WTC11 (cell line): ENCODE measurements around the gene BARX2. TPM values are rescaled to one million over a fixed set of nuclear protein-coding genes. Genes with fewer than 3 reads are reported as not detected.

Experiments
- ATAC-seq: fragments of 200-7000 bp; cut with Tn5 transposase; 2 replicates; pipeline ENCODE4 v1.10.0; 2021; ENCODE audit warnings: mild to moderate bottlenecking, moderate library complexity
- CTCF ChIA-PET: fragments of 300-600 bp; sonication (Branson Sonifier 250); formaldehyde crosslinking; loops from one replicate; lab custom pipeline; 2021; ENCODE audit warnings: antibody characterized with exemption; lab: Charles Lee
- POLR2A ChIA-PET: fragments of 350-600 bp; sonication (Branson Sonifier 250); formaldehyde crosslinking; loops from one replicate; lab custom pipeline; 2021; ENCODE audit warnings: antibody characterized with exemption; lab: Charles Lee
- DNase-seq: peaks from one replicate; pipeline ENCODE4 v3.0.0; 2021; ENCODE audit warnings: low spot score
- H3K27ac Mint-ChIP-seq: 2 replicates; pipeline ENCODE4 v1.8.0; 2021; ENCODE audit warnings: mixed read lengths
- H3K27me3 Mint-ChIP-seq: 2 replicates; pipeline ENCODE4 v1.8.0; 2021; ENCODE audit warnings: low read depth, mild to moderate bottlenecking, moderate library complexity, mixed read lengths
- H3K36me3 Mint-ChIP-seq: 2 replicates; pipeline ENCODE4 v1.8.0; 2021; ENCODE audit warnings: mixed read lengths
- H3K4me1 Mint-ChIP-seq: 2 replicates; pipeline ENCODE4 v1.8.0; 2022; ENCODE audit warnings: mixed read lengths
- H3K4me3 Mint-ChIP-seq: 2 replicates; pipeline ENCODE4 v1.8.0; 2021; ENCODE audit warnings: mild to moderate bottlenecking, moderate library complexity, mixed read lengths
- H3K9me3 Mint-ChIP-seq: 2 replicates; pipeline ENCODE4 v1.8.0; 2021; ENCODE audit warnings: mixed read lengths
- AFF4 ChIP-seq: sonication (generic); formaldehyde crosslinking; IDR thresholded peaks from 2 replicates; pipeline ENCODE4 v1.8.1; 2023; ENCODE audit warnings: mild to moderate bottlenecking, missing genetic modification reagents, borderline replicate concordance
- ARID4B ChIP-seq: sonication (generic); formaldehyde crosslinking; IDR thresholded peaks from 2 replicates; pipeline ENCODE4 v1.8.0; 2023; ENCODE audit warnings: missing genetic modification reagents, mild to moderate bottlenecking, borderline replicate concordance
- ATF6 ChIP-seq: sonication (generic); formaldehyde crosslinking; IDR thresholded peaks from 2 replicates; pipeline ENCODE4 v1.8.1; 2023; ENCODE audit warnings: mild to moderate bottlenecking, missing genetic modification reagents
- CREM ChIP-seq: sonication (generic); formaldehyde crosslinking; IDR thresholded peaks from 2 replicates; pipeline ENCODE4 v1.8.1; 2022; ENCODE audit warnings: mild to moderate bottlenecking, missing genetic modification reagents, moderate library complexity
- ELF4 ChIP-seq: sonication (generic); formaldehyde crosslinking; IDR thresholded peaks from 2 replicates; pipeline ENCODE4 v1.8.1; 2022; ENCODE audit warnings: low read depth, mild to moderate bottlenecking, moderate library complexity, missing genetic modification reagents
- MLX ChIP-seq: sonication (generic); formaldehyde crosslinking; IDR thresholded peaks from 2 replicates; pipeline ENCODE4 v1.8.1; 2023; ENCODE audit warnings: mild to moderate bottlenecking, missing genetic modification reagents, moderate library complexity
- NFYB ChIP-seq: sonication (generic); formaldehyde crosslinking; conservative IDR thresholded peaks from 2 replicates; pipeline ENCODE4 v1.8.0; 2022; ENCODE audit warnings: low read depth, missing genetic modification reagents
- TEAD1 ChIP-seq: sonication (generic); formaldehyde crosslinking; IDR thresholded peaks from 2 replicates; pipeline ENCODE4 v1.8.0; 2022; ENCODE audit warnings: mild to moderate bottlenecking, missing genetic modification reagents
- TEAD4 ChIP-seq: sonication (generic); formaldehyde crosslinking; IDR thresholded peaks from 2 replicates; pipeline ENCODE4 v1.8.0; 2022; ENCODE audit warnings: mild to moderate bottlenecking, missing genetic modification reagents
- ZNF232 ChIP-seq: sonication (generic); formaldehyde crosslinking; IDR thresholded peaks from 2 replicates; pipeline ENCODE4 v1.8.0; 2022; ENCODE audit warnings: mild to moderate bottlenecking, missing genetic modification reagents
- ZNF263 ChIP-seq: sonication (generic); formaldehyde crosslinking; IDR thresholded peaks from 2 replicates; pipeline ENCODE4 v1.8.1; 2022; ENCODE audit warnings: low read depth, mild to moderate bottlenecking, moderate library complexity, missing genetic modification reagents
- ZNF317 ChIP-seq: sonication (generic); formaldehyde crosslinking; IDR thresholded peaks from 2 replicates; pipeline ENCODE4 v1.8.1; 2023; ENCODE audit warnings: low read depth, mild to moderate bottlenecking, moderate library complexity, missing genetic modification reagents, borderline replicate concordance
- ZNF425 ChIP-seq: fragments of 250-450 bp; sonication (Bioruptor Pico); conservative IDR thresholded peaks from 2 replicates; pipeline ENCODE4 v1.9.0; 2021; ENCODE audit warnings: mild to moderate bottlenecking
- total RNA-seq: library from RNA; stranded (reverse); gene quantifications from 3 replicates; pipeline ENCODE4 v1.2.3, GENCODE V29; 2021
- TF ChIP-seq, protein P1 (sequence below): sonication (generic); formaldehyde crosslinking; IDR thresholded peaks from 2 replicates; pipeline ENCODE4 v1.8.0; 2022; ENCODE audit warnings: mild to moderate bottlenecking, missing genetic modification reagents
- TF ChIP-seq, protein P2 (sequence below): sonication (generic); formaldehyde crosslinking; IDR thresholded peaks from 2 replicates; pipeline ENCODE4 v1.8.0; 2022; ENCODE audit warnings: mild to moderate bottlenecking, missing genetic modification reagents

Gene BARX2
- total RNA-seq, 1 experiment from 2014 or later, result not detected

DNA sequence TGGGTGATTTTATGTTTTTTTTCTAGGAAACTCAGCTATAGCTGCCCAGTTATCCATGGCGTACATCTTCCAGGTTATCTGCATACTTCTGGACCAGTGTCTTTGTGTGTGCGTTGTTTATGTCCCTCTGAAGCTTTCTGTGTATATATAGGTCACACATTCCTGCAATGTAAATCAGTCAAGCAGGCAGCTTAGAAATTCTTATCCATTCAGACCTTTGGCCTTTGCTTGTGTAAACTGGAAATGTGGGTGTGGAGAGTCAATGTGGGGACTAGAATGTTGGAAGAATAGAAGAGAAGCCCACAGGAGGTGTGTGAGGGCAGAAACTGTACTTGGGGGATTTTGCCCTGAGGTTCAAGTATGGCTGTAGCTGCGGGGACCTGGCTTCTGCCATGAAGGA, 51.7 kb downstream of the BARX2 start (continued):
- no peak for TF ChIP-seq ATF6

DNA sequence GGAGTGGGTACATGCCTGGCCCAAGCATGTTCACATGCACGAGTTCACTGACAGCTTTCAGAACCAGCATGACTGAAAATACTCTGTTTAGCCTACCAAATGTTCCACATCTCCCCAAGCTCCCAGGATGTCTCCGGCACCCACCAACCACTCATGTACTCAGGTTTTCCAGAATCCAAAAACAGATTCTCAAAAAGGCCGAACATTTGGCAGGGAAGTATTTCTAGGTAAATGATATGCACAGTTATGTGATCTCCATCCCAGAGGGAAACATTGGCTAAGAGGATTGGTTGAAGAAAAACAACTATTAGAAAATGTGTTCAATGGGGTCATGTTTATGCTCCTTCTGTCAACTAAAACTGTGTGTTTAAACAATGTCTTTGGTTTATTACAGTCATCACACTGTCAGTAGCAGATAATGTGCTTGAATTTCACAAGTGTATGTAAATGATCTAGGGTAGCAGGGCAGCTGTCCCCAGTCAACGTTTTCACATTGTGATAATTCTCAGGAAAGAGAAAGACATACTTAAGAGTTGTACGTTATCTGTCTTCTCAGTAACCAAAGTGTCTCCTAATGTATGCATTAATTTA, 52.3 kb downstream of the BARX2 start:
- Mint-ChIP-seq H3K27ac (no peak overlapping the region), H3K4me3 (no peak overlapping the region), H3K9me3 (peaks cover 18% of the 10 kb centered on the region), H3K36me3 (peaks cover 14% of the 10 kb centered on the region), H3K4me1 (0 out of 2 replicates have a peak, but pooled peaks cover 2% of the 10 kb centered on the region), H3K27me3 (peaks cover 3% of the 10 kb centered on the region; the same call in 1 of the 2 replicates)
- ChIA-PET CTCF (interaction anchor here (0.7 to 1.1 kb wide), 2 partner anchors 28 to 52 kb away, joined by 3 read pairs; partner anchors contain the start of gene BARX2), POLR2A (no interaction called here)
- no peak for ATAC-seq
- no peak for DNase-seq
- TF ChIP-seq ZNF317 (CRISPR knock-in tag) (no peak), CREM (CRISPR knock-in tag) (no peak), ZNF232 (CRISPR knock-in tag) (no peak), AFF4 (CRISPR knock-in tag) (no peak), TEAD1 (CRISPR knock-in tag) (no peak), ZNF263 (no peak), ARID4B (CRISPR knock-in tag) (no peak), ZNF425 (CRISPR knock-in tag) (no peak), ELF4 (CRISPR knock-in tag) (no peak), MLX (CRISPR knock-in tag) (no peak), TEAD4 (CRISPR knock-in tag) (no peak), NFYB (CRISPR knock-in tag) (no peak)
- TF ChIP-seq, protein P1, sequence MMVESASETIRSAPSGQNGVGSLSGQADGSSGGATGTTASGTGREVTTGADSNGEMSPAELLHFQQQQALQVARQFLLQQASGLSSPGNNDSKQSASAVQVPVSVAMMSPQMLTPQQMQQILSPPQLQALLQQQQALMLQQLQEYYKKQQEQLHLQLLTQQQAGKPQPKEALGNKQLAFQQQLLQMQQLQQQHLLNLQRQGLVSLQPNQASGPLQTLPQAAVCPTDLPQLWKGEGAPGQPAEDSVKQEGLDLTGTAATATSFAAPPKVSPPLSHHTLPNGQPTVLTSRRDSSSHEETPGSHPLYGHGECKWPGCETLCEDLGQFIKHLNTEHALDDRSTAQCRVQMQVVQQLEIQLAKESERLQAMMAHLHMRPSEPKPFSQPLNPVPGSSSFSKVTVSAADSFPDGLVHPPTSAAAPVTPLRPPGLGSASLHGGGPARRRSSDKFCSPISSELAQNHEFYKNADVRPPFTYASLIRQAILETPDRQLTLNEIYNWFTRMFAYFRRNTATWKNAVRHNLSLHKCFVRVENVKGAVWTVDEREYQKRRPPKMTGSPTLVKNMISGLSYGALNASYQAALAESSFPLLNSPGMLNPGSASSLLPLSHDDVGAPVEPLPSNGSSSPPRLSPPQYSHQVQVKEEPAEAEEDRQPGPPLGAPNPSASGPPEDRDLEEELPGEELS, result no peak
- TF ChIP-seq, protein P2, sequence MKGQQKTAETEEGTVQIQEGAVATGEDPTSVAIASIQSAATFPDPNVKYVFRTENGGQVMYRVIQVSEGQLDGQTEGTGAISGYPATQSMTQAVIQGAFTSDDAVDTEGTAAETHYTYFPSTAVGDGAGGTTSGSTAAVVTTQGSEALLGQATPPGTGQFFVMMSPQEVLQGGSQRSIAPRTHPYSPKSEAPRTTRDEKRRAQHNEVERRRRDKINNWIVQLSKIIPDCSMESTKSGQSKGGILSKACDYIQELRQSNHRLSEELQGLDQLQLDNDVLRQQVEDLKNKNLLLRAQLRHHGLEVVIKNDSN (CRISPR knock-in tag), result no peak
